CD4-positive, alpha-beta T cell (primary cell): Measurements from ENCODE around the gene SFMBT2. TPM values are rescaled to one million over a fixed set of nuclear protein-coding genes. Genes with fewer than 3 reads are reported as not detected.

Experiments used
- ATAC-seq: fragments of 200-7000 bp; cut with Tn5 transposase; one replicate; pipeline ENCODE4 v1.10.0; 2022; ENCODE audit warnings: mild to moderate bottlenecking; ENCODE audit not compliant: poor library complexity
- CTCF ChIA-PET: fragments of 350-600 bp; sonication (Branson Sonifier 250); formaldehyde crosslinking; loops from one replicate; lab custom pipeline; 2021; ENCODE audit warnings: antibody characterized with exemption, inconsistent platforms; lab: Charles Lee
- POLR2A ChIA-PET: fragments of 350-600 bp; sonication (Branson Sonifier 250); formaldehyde crosslinking; loops from one replicate; lab custom pipeline; 2021; ENCODE audit warnings: antibody characterized with exemption, inconsistent platforms; lab: Charles Lee
- DNase-seq, 14 experiments: peaks; one replicate each; pipeline ENCODE4 v3.0.0-alpha.2; 2013 to 2020; ENCODE audit warnings: mixed read lengths in 2 of 14
- H3K27ac ChIP-seq, 2 donors: one replicate each; pipeline versions ENCODE4 v1.5.1 to v1.7.0; 2013; ENCODE audit warnings: low read length in 2 of 2, low read depth in 1 of 2, mild to moderate bottlenecking in 1 of 2
- H3K27me3 ChIP-seq, 2 experiments: 1 replicate in 1 of 2; 2 replicates in 1 of 2; pipeline versions ENCODE4 v1.6.1 to v1.7.0; 2013; ENCODE audit warnings: low read length in 2 of 2, control low read depth in 1 of 2, mild to moderate bottlenecking in 1 of 2, moderate library complexity in 1 of 2; ENCODE audit not compliant: insufficient read depth in 2 of 2, control insufficient read depth in 1 of 2
- H3K36me3 ChIP-seq: one replicate; pipeline ENCODE4 v1.6.1; 2013; ENCODE audit warnings: low read length, control low read depth; ENCODE audit not compliant: insufficient read depth
- H3K4me1 ChIP-seq: one replicate; pipeline ENCODE4 v1.6.1; 2013; ENCODE audit warnings: low read length, control low read depth; ENCODE audit not compliant: insufficient read depth
- H3K4me3 ChIP-seq: one replicate; pipeline ENCODE4 v1.5.1; 2013; ENCODE audit warnings: mild to moderate bottlenecking, low read length, moderate library complexity
- H3K9me3 ChIP-seq, 2 experiments: 1 replicate in 1 of 2; 2 replicates in 1 of 2; pipeline versions ENCODE4 v1.6.1 to v1.7.0; 2013; ENCODE audit warnings: low read length in 2 of 2, mild to moderate bottlenecking in 2 of 2, control low read depth in 1 of 2, moderate library complexity in 1 of 2; ENCODE audit not compliant: control insufficient read depth in 1 of 2, insufficient read depth in 1 of 2
- H3K27ac Mint-ChIP-seq: one replicate; pipeline ENCODE4 v1.8.0; 2020; ENCODE audit warnings: mixed read lengths
- H3K27me3 Mint-ChIP-seq: one replicate; pipeline ENCODE4 v1.8.0; 2021; ENCODE audit warnings: mixed read lengths
- H3K36me3 Mint-ChIP-seq: one replicate; pipeline ENCODE4 v1.8.0; 2021; ENCODE audit warnings: low read depth, mixed read lengths
- H3K4me1 Mint-ChIP-seq: one replicate; pipeline ENCODE4 v1.8.0; 2021; ENCODE audit warnings: low read depth, mixed read lengths
- H3K4me3 Mint-ChIP-seq: one replicate; pipeline ENCODE4 v1.8.0; 2020; ENCODE audit warnings: mild to moderate bottlenecking, mixed read lengths
- H3K9me3 Mint-ChIP-seq: one replicate; pipeline ENCODE4 v1.8.0; 2020; ENCODE audit warnings: mixed read lengths
- intact Hi-C, 2 experiments: fragments of 100-400 bp; cut with DNase I in 1 of 2; cut with micrococcal nuclease in 1 of 2; formaldehyde crosslinking; loops; one replicate each; pipeline versions ENCODE4 v1.15.1 to v1.9.0; 2023 to 2025; cut with DNase I, micrococcal nuclease
- total RNA-seq, 174 experiments: library from RNA in 2 of 174; stranded (reverse) in 2 of 174; gene quantifications; one replicate each; pipeline ENCODE4 v1.2.3 and lab custom pipeline; 2021 to 2026
- TF ChIP-seq, protein P1 (sequence below): fragments of 200-600 bp; IDR thresholded peaks from one replicate; pipeline ENCODE4 v1.8.0; 2022; ENCODE audit warnings: antibody characterized with exemption, mild to moderate bottlenecking

Gene SFMBT2
- total RNA-seq, 2 experiments from 2014 or later: 41.0 to 42.0 TPM

DNA sequence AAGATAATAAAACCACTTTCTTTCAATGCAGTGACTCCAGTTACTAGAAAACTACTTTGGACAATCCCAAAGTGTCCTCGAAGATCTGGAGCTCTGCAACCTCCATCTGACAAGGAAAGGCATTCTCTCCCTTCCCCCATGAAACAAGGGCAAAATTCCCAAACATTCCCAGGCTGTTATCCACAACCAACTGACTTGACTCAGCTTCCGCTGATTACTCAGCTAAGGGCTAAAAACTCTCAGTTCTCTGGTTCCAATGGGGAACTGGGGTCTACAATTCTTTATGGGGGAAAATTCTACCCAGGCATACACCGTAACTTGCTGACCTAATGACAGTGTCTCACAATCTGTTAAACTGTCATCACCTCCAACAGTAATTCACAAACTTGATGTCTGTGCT lies 48.4 kb downstream of the SFMBT2 start:
- peaks cover 0 to 14% of the 10 kb centered on the region in 2 experiments for H3K9me3 ChIP-seq
- peaks cover 72% of the 10 kb centered on the region for H3K36me3 ChIP-seq
- intact Hi-C loops: no loop called here
- no peak for ATAC-seq
- Mint-ChIP-seq H3K4me3 (no peak overlapping the region), H3K27ac (no peak overlapping the region), H3K9me3 (peaks cover 4% of the 10 kb centered on the region), H3K4me1 (peaks cover 29% of the 10 kb centered on the region), H3K27me3 (no peaks in the 10 kb centered on the region), H3K36me3 (peaks cover 96% of the 10 kb centered on the region)
- no peak overlapping the region for H3K4me3 ChIP-seq
- peaks cover 3% of the 10 kb centered on the region for H3K4me1 ChIP-seq
- no peak for DNase-seq
- ChIA-PET CTCF (no interaction called here), POLR2A (no interaction called here)
- H3K27ac ChIP-seq: no peak overlapping the region
- TF ChIP-seq, protein P1, sequence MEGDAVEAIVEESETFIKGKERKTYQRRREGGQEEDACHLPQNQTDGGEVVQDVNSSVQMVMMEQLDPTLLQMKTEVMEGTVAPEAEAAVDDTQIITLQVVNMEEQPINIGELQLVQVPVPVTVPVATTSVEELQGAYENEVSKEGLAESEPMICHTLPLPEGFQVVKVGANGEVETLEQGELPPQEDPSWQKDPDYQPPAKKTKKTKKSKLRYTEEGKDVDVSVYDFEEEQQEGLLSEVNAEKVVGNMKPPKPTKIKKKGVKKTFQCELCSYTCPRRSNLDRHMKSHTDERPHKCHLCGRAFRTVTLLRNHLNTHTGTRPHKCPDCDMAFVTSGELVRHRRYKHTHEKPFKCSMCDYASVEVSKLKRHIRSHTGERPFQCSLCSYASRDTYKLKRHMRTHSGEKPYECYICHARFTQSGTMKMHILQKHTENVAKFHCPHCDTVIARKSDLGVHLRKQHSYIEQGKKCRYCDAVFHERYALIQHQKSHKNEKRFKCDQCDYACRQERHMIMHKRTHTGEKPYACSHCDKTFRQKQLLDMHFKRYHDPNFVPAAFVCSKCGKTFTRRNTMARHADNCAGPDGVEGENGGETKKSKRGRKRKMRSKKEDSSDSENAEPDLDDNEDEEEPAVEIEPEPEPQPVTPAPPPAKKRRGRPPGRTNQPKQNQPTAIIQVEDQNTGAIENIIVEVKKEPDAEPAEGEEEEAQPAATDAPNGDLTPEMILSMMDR: no peak
- H3K27me3 ChIP-seq: no peaks in the 10 kb centered on the region

DNA sequence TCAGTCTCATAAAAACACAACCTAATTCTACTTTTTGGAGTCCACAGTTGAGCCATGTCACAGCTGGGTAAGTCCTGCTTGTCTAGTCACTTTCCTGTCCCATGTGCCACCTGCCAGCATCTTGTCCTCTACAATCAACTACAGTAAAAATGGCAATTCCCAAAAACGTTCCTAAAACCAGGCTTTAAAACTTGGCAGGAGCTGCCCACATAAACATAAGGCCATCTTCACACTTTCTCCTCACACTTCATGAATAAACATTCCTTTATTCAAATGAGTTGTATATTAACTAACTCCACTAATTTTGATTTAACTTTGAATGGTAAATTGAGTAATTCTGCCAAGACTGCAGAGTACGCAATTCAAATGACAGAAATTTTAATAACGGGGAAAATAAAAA lies 49.5 kb downstream of the SFMBT2 start:
- ChIA-PET CTCF (no interaction called here), POLR2A (no interaction called here)
- Mint-ChIP-seq H3K27me3 (no peaks in the 10 kb centered on the region), H3K27ac (no peak overlapping the region), H3K4me1 (peaks cover 36% of the 10 kb centered on the region), H3K36me3 (peaks cover 96% of the 10 kb centered on the region), H3K9me3 (peaks cover 4% of the 10 kb centered on the region), H3K4me3 (no peak overlapping the region)
- no peak for ATAC-seq
- no peak for DNase-seq
- Histone ChIP-seq H3K27me3 (no peaks in the 10 kb centered on the region), H3K4me3 (no peak overlapping the region), H3K36me3 (peaks cover 64% of the 10 kb centered on the region), H3K27ac (no peak overlapping the region), H3K4me1 (peaks cover 3% of the 10 kb centered on the region), H3K9me3 (peaks cover 0 to 14% of the 10 kb centered on the region in 2 experiments)
- intact Hi-C loops: no loop called here
- TF ChIP-seq, protein P1: no peak

DNA sequence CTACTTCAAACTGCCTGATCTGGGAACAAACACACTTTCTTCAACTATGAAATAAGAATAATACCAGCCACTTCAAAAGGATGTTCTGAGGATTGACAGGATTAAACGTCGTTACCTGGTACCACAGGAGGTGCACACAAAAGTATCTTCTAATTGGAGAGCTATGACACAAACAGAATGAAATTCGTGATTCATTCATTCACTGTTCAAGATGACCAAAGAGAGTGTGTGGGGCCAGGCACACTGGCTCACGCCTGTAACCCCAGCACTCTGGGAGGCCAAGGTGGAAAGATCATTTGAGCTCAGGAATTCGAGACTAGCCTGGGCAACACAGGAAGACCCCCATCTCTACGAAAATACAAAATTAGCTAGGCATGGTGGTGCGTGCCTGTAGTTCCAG lies 50.9 kb downstream of the SFMBT2 start:
- POLR2A ChIA-PET: no interaction called here
- Histone ChIP-seq H3K4me1 (peaks cover 3% of the 10 kb centered on the region), H3K9me3 (peaks cover 0 to 14% of the 10 kb centered on the region in 2 experiments), H3K27me3 (no peaks in the 10 kb centered on the region), H3K4me3 (no peak overlapping the region), H3K36me3 (peaks cover 50% of the 10 kb centered on the region), H3K27ac (no peak overlapping the region)
- TF ChIP-seq, protein P1: no peak
- intact Hi-C loops: no loop called here
- DNase-seq (no peak), ATAC-seq (no peak)
- Mint-ChIP-seq H3K4me1 (peaks cover 36% of the 10 kb centered on the region), H3K27ac (no peak overlapping the region), H3K9me3 (peaks cover 4% of the 10 kb centered on the region), H3K4me3 (no peak overlapping the region), H3K27me3 (no peaks in the 10 kb centered on the region), H3K36me3 (peaks cover 89% of the 10 kb centered on the region)
- CTCF ChIA-PET: no interaction called here
